ENCODE data around the gene HDGFL2. TPM values are rescaled to one million over a fixed set of nuclear protein-coding genes. Genes with fewer than 3 reads are reported as not detected.
A peak's percentile ranks its signal among the peaks of the same experiment; 100 is the strongest.

The HDGFL2 gene
- total and polyA plus RNA-seq, 10 of the 15 experiments (the other 5 are each of a cell fraction or from before 2014, with no cell fraction given), result 0.16 to 56.9 (median 25.3) TPM

GRCh38 chr19:4542896-4543841 lies 71.1 kb downstream of the HDGFL2 start (continued):
- TF ChIP-seq ZNF687 (IDR thresholded peaks at IDR 0.05) (0 out of 2 replicates have a peak, but pooled peaks have one; percentile 41), RUNX3 (IDR thresholded peaks at IDR 0.05; ENCODE audit: low read length) (0 out of 2 replicates have a peak, but pooled peaks have one; percentile 13), SREBF1 (IDR thresholded peaks at IDR 0.05; ENCODE audit: low read length) (no peak), PAX5 (IDR thresholded peaks at IDR 0.05; ENCODE audit: borderline replicate concordance, low read depth, low read length) (peak; percentile 24; the same call in 1 of the 2 replicates), BCLAF1 (IDR thresholded peaks at IDR 0.05) (no peak), TCF3 (IDR thresholded peaks at IDR 0.05; ENCODE audit: borderline replicate concordance, insufficient read depth, low read depth, low read length) (0 out of 2 replicates have a peak, but pooled peaks have one; percentile 58), BMI1 (IDR thresholded peaks at IDR 0.05; ENCODE audit: borderline replicate concordance) (no peak)

Data from GM12878 (cell line).